DOHH2 (cell line): Measurements from ENCODE around the gene CDHR3.

ENCODE experiments used
- H3F3A ChIP-seq: fragments of 200-600 bp; sonication (generic), shearing (Covaris generic); 2 replicates; pipeline ENCODE4 v1.6.0; 2016; ENCODE audit warnings: antibody characterized with exemption, mild to moderate bottlenecking; ENCODE audit not compliant: control insufficient read depth, insufficient read depth
- H3K27ac ChIP-seq: fragments of 200-600 bp; sonication (generic); 2 replicates; pipeline ENCODE4 v1.5.1; 2014; ENCODE audit warnings: low read depth, mild to moderate bottlenecking, low read length, moderate library complexity
- H3K27me3 ChIP-seq: fragments of 200-600 bp; sonication (generic); 2 replicates; pipeline ENCODE4 v1.6.1; 2014; ENCODE audit warnings: mild to moderate bottlenecking, low read length, mixed read lengths; ENCODE audit not compliant: control insufficient read depth
- H3K36me3 ChIP-seq: fragments of 200-600 bp; sonication (generic); 2 replicates; pipeline ENCODE4 v1.6.1; 2014; ENCODE audit warnings: mild to moderate bottlenecking, low read length, moderate library complexity, mixed read lengths; ENCODE audit not compliant: control insufficient read depth
- H3K4me1 ChIP-seq: fragments of 200-600 bp; sonication (generic); 2 replicates; pipeline ENCODE4 v1.6.1; 2014; ENCODE audit warnings: mild to moderate bottlenecking, low read length, mixed read lengths; ENCODE audit not compliant: control insufficient read depth
- H3K4me2 ChIP-seq: fragments of 200-600 bp; sonication (generic); 2 replicates; pipeline ENCODE4 v1.6.0; 2014; ENCODE audit warnings: mild to moderate bottlenecking, low read length, moderate library complexity
- H3K4me3 ChIP-seq: fragments of 200-600 bp; sonication (generic); 2 replicates; pipeline ENCODE4 v1.5.1; 2014; ENCODE audit warnings: mild to moderate bottlenecking, low read length, mixed read lengths
- H3K79me2 ChIP-seq: fragments of 200-600 bp; sonication (generic); 2 replicates; pipeline ENCODE4 v1.6.1; 2014; ENCODE audit warnings: mild to moderate bottlenecking, low read length, mixed read lengths; ENCODE audit not compliant: control insufficient read depth
- H3K9me2 ChIP-seq: fragments of 200-600 bp; sonication (generic); replicated peaks from 2 replicates; pipeline ENCODE4 v1.6.1; 2014; ENCODE audit warnings: mild to moderate bottlenecking, low read length, mixed read lengths; ENCODE audit not compliant: control insufficient read depth
- H3K9me3 ChIP-seq: fragments of 200-600 bp; sonication (generic); 2 replicates; pipeline ENCODE4 v1.6.1; 2014; ENCODE audit warnings: antibody characterized with exemption, low read length, mixed read lengths; ENCODE audit not compliant: control insufficient read depth, insufficient read depth
- H4K20me1 ChIP-seq: fragments of 200-600 bp; sonication (generic); 2 replicates; pipeline ENCODE4 v1.6.0; 2014; ENCODE audit warnings: low read depth, mild to moderate bottlenecking, antibody characterized with exemption, low read length, moderate library complexity; ENCODE audit not compliant: control insufficient read depth, insufficient read depth
- CTCF ChIP-seq: fragments of 200-600 bp; sonication (generic); IDR thresholded peaks from one replicate; pipeline ENCODE4 v1.5.1; 2014; ENCODE audit warnings: antibody characterized with exemption, mild to moderate bottlenecking, low read depth, low read length; ENCODE audit not compliant: poor library complexity, severe bottlenecking
- EZH2phosphoT487 ChIP-seq: fragments of 200-600 bp; sonication (generic); IDR thresholded peaks from 2 replicates; pipeline ENCODE4 v1.6.1; 2017; ENCODE audit warnings: borderline replicate concordance, mild to moderate bottlenecking, antibody characterized with exemption, low read length, moderate library complexity, mixed read lengths

The CDHR3 gene

GRCh38 chr7:105958012-105958411, 5.1 kb upstream of the CDHR3 start:
- Histone ChIP-seq H3F3A (no peaks in the 10 kb centered on the region), H3K27me3 (no peaks in the 10 kb centered on the region), H4K20me1 (no peaks in the 10 kb centered on the region), H3K4me2 (no peak overlapping the region), H3K79me2 (no peaks in the 10 kb centered on the region), H3K27ac (no peak overlapping the region), H3K9me3 (no peaks in the 10 kb centered on the region), H3K9me2 (no peaks in the 10 kb centered on the region), H3K4me3 (no peak overlapping the region), H3K36me3 (no peaks in the 10 kb centered on the region), H3K4me1 (no peaks in the 10 kb centered on the region)
- TF ChIP-seq CTCF: no peak
- no peak for TF ChIP-seq EZH2phosphoT487

- H3K79me2 ChIP-seq: no peaks in the 10 kb centered on the region
- H3K27ac ChIP-seq: no peak overlapping the region
- H3K36me3 ChIP-seq: no peaks in the 10 kb centered on the region
- no peaks in the 10 kb centered on the region for H3K4me1 ChIP-seq
- H3K9me2 ChIP-seq: no peaks in the 10 kb centered on the region
- no peak overlapping the region for H3K4me3 ChIP-seq
- no peak overlapping the region for H3K4me2 ChIP-seq
- H3K9me3 ChIP-seq: no peaks in the 10 kb centered on the region
- no peaks in the 10 kb centered on the region for H4K20me1 ChIP-seq
- no peaks in the 10 kb centered on the region for H3F3A ChIP-seq
- H3K27me3 ChIP-seq: no peaks in the 10 kb centered on the region
- no peak for TF ChIP-seq EZH2phosphoT487
These were observed 711 bp upstream of the CDHR3 start for GRCh38 chr7:105962353-105962752.

- Histone ChIP-seq H3K9me2 (no peaks in the 10 kb centered on the region), H3F3A (no peaks in the 10 kb centered on the region), H3K4me1 (no peaks in the 10 kb centered on the region), H3K79me2 (no peaks in the 10 kb centered on the region), H3K27ac (no peak overlapping the region), H3K27me3 (peaks cover 16% of the 10 kb centered on the region; the same call in 1 of the 2 replicates), H3K36me3 (no peaks in the 10 kb centered on the region), H3K4me2 (no peak overlapping the region), H4K20me1 (no peaks in the 10 kb centered on the region), H3K9me3 (no peaks in the 10 kb centered on the region), H3K4me3 (no peak overlapping the region)
- TF ChIP-seq CTCF (no peak), EZH2phosphoT487 (no peak)
These were observed 8.8 kb downstream of the CDHR3 start for GRCh38 chr7:105971845-105972244.

GRCh38 chr7:105972276-105972675, 9.2 kb downstream of the CDHR3 start:
- Histone ChIP-seq H3K4me3 (no peak overlapping the region), H4K20me1 (no peaks in the 10 kb centered on the region), H3K4me1 (no peaks in the 10 kb centered on the region), H3K9me3 (no peaks in the 10 kb centered on the region), H3F3A (no peaks in the 10 kb centered on the region), H3K79me2 (no peaks in the 10 kb centered on the region), H3K36me3 (no peaks in the 10 kb centered on the region), H3K27ac (no peak overlapping the region), H3K27me3 (peaks cover 16% of the 10 kb centered on the region; the same call in 1 of the 2 replicates), H3K4me2 (no peak overlapping the region), H3K9me2 (no peaks in the 10 kb centered on the region)
- no peak for TF ChIP-seq EZH2phosphoT487
